ENCODE results near the gene PPP1R12C.

DNA sequence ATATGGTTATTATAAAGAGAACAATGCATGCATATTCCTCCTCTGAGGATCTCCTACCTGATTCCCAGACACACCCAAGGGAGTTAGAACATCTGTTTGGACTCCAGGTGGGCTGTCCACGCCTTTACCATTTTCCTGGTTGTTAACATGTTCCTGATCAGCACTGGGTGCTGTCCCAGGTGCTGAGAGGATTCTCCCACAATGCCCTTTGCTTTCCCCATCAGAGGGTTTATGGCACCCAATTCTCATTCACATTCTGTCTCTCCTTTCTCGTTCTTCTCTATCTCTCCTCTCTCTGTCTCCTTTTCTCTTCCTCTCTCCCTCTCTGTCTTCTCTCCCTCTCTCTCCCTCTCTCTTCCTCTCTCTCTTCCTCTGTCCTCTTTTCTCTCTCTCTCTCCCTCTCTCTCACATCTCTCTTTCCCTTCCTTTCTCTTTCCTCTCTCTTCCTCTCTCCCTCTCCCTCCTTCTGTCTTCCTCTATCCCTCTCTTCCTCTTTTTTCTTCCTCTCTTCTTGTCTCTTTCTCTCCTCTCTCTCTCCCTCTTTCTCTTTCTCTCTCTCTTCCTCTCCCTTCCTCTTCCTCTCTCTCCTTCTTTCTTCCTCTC, 51.2 kb downstream of the PPP1R12C start:
- TF ChIP-seq, protein P1, sequence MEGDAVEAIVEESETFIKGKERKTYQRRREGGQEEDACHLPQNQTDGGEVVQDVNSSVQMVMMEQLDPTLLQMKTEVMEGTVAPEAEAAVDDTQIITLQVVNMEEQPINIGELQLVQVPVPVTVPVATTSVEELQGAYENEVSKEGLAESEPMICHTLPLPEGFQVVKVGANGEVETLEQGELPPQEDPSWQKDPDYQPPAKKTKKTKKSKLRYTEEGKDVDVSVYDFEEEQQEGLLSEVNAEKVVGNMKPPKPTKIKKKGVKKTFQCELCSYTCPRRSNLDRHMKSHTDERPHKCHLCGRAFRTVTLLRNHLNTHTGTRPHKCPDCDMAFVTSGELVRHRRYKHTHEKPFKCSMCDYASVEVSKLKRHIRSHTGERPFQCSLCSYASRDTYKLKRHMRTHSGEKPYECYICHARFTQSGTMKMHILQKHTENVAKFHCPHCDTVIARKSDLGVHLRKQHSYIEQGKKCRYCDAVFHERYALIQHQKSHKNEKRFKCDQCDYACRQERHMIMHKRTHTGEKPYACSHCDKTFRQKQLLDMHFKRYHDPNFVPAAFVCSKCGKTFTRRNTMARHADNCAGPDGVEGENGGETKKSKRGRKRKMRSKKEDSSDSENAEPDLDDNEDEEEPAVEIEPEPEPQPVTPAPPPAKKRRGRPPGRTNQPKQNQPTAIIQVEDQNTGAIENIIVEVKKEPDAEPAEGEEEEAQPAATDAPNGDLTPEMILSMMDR (IDR thresholded peaks at IDR 0.05; ENCODE audit: low read depth, low read length), result no peak
- TF ChIP-seq EZH2phosphoT487 (IDR thresholded peaks at IDR 0.05; ENCODE audit: low read depth), result no peak

Measured in OCI-LY3 (cell line).